ENCODE measurements around the gene SDF4. TPM values are rescaled to one million over a fixed set of nuclear protein-coding genes. Genes with fewer than 3 reads are reported as not detected.

SDF4 gene
- total and polyA plus RNA-seq, 2 of the 13 experiments (the other 11 are each of a cell fraction or from before 2014, with no cell fraction given): 80.8 to 107 TPM

GRCh38 chr1:1232796-1233566, 1.2 kb upstream of the SDF4 start (continued):
- TF ChIP-seq ZNF18 (CRISPR knock-in tag; IDR thresholded peaks at IDR 0.05; ENCODE audit: insufficient replicate concordance): no peak
- 0 out of 2 replicates have a peak, but pooled peaks have one; percentile 8 for TF ChIP-seq ZSCAN31 (CRISPR knock-in tag; IDR thresholded peaks at IDR 0.05; ENCODE audit: low read depth)
- TF ChIP-seq HMGA1 (CRISPR knock-in tag; conservative IDR thresholded peaks at IDR 0.05): no peak
- TF ChIP-seq ZBTB33 (CRISPR knock-in tag; IDR thresholded peaks at IDR 0.05): peak; percentile 53; the same call in 1 of the 2 replicates
- TF ChIP-seq MAF1 (CRISPR knock-in tag; IDR thresholded peaks at IDR 0.05; ENCODE audit: borderline replicate concordance): no peak
- no peak for TF ChIP-seq PCBP1 (IDR thresholded peaks at IDR 0.05; ENCODE audit: borderline replicate concordance, low read depth, low read length)
- TF ChIP-seq ZNF639 (CRISPR knock-in tag; conservative IDR thresholded peaks at IDR 0.05): no peak
- TF ChIP-seq EEA1 (CRISPR knock-in tag; IDR thresholded peaks at IDR 0.05; ENCODE audit: borderline replicate concordance): no peak
- TF ChIP-seq ZNF687 (CRISPR knock-in tag; IDR thresholded peaks at IDR 0.05): peak; percentile 10; the same call in 1 of the 2 replicates
- TF ChIP-seq THAP9 (CRISPR knock-in tag; IDR thresholded peaks at IDR 0.05; ENCODE audit: borderline replicate concordance): no peak
- TF ChIP-seq ZMAT5 (CRISPR knock-in tag; IDR thresholded peaks at IDR 0.05; ENCODE audit: borderline replicate concordance, low read depth): no peak
- no peak for TF ChIP-seq LBX2 (CRISPR knock-in tag; IDR thresholded peaks at IDR 0.05; ENCODE audit: borderline replicate concordance)
- no peak for TF ChIP-seq MAFF (IDR thresholded peaks at IDR 0.05; ENCODE audit: low read depth, low read length)
- no peak for TF ChIP-seq SNAPC2 (CRISPR knock-in tag; IDR thresholded peaks at IDR 0.05)
